Measurements from ENCODE around the gene SHCBP1. TPM values are rescaled to one million over a fixed set of nuclear protein-coding genes. Genes with fewer than 3 reads are reported as not detected.

SHCBP1 gene
- total and polyA plus RNA-seq, 2 of the 4 experiments (the other 2 are of a cell fraction) = 18.3 to 18.6 TPM

- CTCF ChIA-PET = no interaction called here
- Histone ChIP-seq H2AK9ac (replicated peaks; ENCODE audit: low read depth, low read length, poor library complexity) (no peak overlapping the region), H4K20me1 (ENCODE audit: insufficient read depth, low read length) (peaks cover 2% of the 10 kb centered on the region; the same call in 1 of the 2 replicates), H3K4ac (ENCODE audit: low read depth, low read length) (no peak overlapping the region), H2BK5ac (ENCODE audit: low read depth, low read length, poor library complexity, severe bottlenecking) (no peak overlapping the region), H4K8ac (ENCODE audit: low read depth in 2 of 2, low read length in 2 of 2) (no peak overlapping the region), H3K36me3 (ENCODE audit: control insufficient read depth, insufficient read depth, low read length) (peaks cover 1% of the 10 kb centered on the region; the same call in 1 of the 2 replicates), H3K9ac (ENCODE audit: low read depth, low read length) (no peak overlapping the region), H3K56ac (ENCODE audit: extremely low read depth, insufficient read depth, low read length) (no peak overlapping the region), H2AK5ac (ENCODE audit: low read depth, low read length) (no peak overlapping the region), H3K23ac (ENCODE audit: low read depth, low read length) (no peak overlapping the region), H3K79me1 (ENCODE audit: low read depth in 1 of 2, low read length in 2 of 2) (peaks cover 3 to 6% of the 10 kb centered on the region in 2 experiments; a peak in 1 of 4 replicates), H4K91ac (ENCODE audit: insufficient read depth, low read depth, low read length) (no peak overlapping the region), H3K14ac (replicated peaks; ENCODE audit: low read depth, low read length) (no peak overlapping the region), H3K4me2 (ENCODE audit: low read depth, low read length) (no peak overlapping the region), H3K4me3 (ENCODE audit: insufficient read depth, low read depth, low read length) (no peak overlapping the region), H3K27ac (ENCODE audit: insufficient read depth, low read length) (no peak overlapping the region), H2BK120ac (ENCODE audit: low read depth, low read length) (no peak overlapping the region), H2BK20ac (ENCODE audit: low read depth, low read length) (no peak overlapping the region), H2BK15ac (ENCODE audit: low read depth, low read length) (no peak overlapping the region), H3K4me1 (ENCODE audit: control insufficient read depth, insufficient read depth, low read length) (no peaks in the 10 kb centered on the region), H3K9me3 (ENCODE audit: control insufficient read depth, insufficient read depth, low read length) (0 out of 2 replicates have a peak, but pooled peaks cover 1% of the 10 kb centered on the region), H4K5ac (ENCODE audit: low read depth, low read length) (no peak overlapping the region), H2AFZ (replicated peaks; ENCODE audit: low read length, poor library complexity) (no peak overlapping the region), H3K18ac (ENCODE audit: low read depth, low read length) (no peak overlapping the region), H3K9me1 (ENCODE audit: insufficient read depth, low read length) (0 out of 2 replicates have a peak, but pooled peaks cover 4% of the 10 kb centered on the region), H3K27me3 (ENCODE audit: control insufficient read depth, insufficient read depth, low read length) (no peaks in the 10 kb centered on the region)
- peak; percentile 93 for TF ChIP-seq MAFK (IDR thresholded peaks at IDR 0.05; ENCODE audit: low read depth, low read length)
- no peak for TF ChIP-seq CEBPB (IDR thresholded peaks at IDR 0.05; ENCODE audit: low read depth, low read length)
- no peak for TF ChIP-seq MAZ (IDR thresholded peaks at IDR 0.05; ENCODE audit: borderline replicate concordance, low read depth, low read length)
- BruUV-seq (replicated peaks) = no TSS peak
- no CpG with 5 or more reads among the region's 1 CpG for WGBS, 2 experiments (ENCODE audit: extremely low coverage in 2 of 2, insufficient read length in 1 of 2)
- POLR2A ChIA-PET (ENCODE audit: unreplicated experiment) = no interaction called here
- in situ Hi-C loops (cut with MboI; ENCODE audit: low sequenced_read_pairs) = no loop called here
- ATAC-seq (ENCODE audit: low read depth) = no peak
- intact Hi-C loops (cut with micrococcal nuclease) = no loop called here
- dilution Hi-C loops (cut with HindIII; ENCODE audit: low sequenced_read_pairs, unreplicated experiment) = no loop called here
- no peak for DNase-seq
Measured at GRCh38 chr16:46591257-46591656, 29.9 kb downstream of the SHCBP1 start.

Measured in IMR-90 (cell line).